GM21737 (cell line): ENCODE data around the gene WRNIP1.
"Not testable (repeated sequence)": the region's sequence is repeated elsewhere in the genome, so short reads cannot be mapped to it uniquely, and the experiment has no call there.

Source experiments
- ATAC-seq: cut with Tn5 transposase; IDR thresholded peaks from one replicate; pipeline ENCODE4 v1.9.1; 2021; ENCODE audit warnings: mild to moderate bottlenecking, moderate library complexity; ENCODE audit not compliant: unreplicated experiment

WRNIP1 gene

DNA sequence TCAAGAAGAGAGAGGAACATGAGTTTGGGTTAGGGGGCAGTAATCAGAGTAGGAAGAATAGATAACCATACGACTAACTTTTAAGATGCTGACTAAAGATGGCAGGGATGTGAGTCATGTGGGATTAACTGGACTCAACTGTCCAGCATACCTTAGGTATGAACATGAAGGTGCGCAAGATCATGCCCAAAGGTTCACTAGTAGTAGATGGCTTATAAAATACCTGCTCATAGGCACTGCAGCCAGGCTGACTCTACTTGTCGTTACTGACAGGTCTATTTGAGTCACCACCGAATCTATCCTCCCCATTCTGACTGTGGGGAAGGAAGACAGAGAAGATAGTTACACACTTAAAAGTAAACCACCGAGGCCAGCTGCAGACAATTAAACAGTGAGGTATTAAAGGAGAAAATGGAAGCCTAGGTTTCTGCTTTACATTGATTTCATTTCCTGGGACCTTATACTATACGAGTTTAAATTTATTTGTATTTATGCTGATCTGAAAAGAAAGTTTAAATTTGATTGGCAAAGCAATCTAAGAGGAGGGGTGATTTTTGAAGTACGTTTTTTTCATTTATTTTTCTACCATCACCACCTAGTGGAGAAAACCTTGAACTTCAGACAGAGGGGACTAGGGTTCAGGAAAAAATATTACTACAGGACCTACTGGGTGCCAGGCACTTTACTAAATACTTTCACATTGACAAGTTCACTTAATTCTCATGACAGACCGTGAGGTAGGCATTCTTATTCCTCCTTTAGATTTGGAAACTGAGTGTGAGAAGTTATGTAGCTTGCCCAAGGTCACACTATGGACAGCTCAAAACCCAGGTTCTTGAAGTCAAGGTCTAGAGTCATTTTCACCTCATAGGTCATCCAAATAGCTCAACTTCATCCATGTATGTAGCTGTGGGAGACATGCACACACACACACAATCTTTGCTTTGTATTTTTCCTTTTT, 4.0 kb upstream of the WRNIP1 start:
- no peak for ATAC-seq

DNA sequence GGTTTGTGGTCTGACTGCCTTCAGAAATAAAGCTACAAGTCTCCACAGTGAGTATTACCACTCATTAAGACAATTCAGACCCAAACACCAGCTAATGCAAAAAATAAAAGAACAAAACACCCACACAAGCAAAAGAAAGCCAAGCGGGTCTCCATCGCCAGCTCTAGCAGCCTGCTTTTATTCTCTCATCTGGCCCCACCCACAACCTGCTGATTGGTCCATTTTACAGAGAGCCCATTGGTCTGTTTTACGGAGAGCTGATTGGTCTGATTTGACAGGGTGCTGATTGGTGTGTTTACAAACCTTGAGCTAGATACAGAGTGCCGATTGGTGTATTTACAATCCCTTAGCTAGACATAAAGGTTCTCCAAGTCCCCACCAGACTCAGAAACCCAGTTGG, 2.3 kb upstream of the WRNIP1 start:
- not testable (repeated sequence) for ATAC-seq

DNA sequence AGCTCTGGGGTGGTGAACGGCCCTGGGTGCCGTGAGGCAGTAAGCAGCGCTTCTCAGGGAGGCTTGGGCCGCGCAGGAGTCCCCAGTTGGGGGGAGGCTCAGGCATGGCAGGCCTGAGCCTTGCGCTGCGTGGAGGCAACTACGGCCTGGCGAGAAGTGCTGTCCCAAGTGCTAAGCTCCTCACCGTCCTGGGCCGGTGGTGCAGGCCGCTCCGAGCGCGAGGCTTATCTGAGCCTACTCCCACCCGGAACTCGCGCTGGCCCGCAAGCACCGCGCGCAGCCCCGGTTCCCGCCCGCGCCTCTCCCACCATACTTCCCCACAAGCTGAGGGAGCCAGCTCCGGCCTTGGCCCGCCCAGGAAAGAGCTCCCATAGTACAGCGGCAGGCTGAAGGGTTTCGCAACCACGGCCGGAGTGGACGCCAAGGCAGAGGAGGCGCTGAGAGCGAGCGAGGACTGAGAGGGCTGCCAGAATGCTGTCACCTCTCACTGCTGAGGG, 1.8 kb upstream of the WRNIP1 start:
- no peak for ATAC-seq

DNA sequence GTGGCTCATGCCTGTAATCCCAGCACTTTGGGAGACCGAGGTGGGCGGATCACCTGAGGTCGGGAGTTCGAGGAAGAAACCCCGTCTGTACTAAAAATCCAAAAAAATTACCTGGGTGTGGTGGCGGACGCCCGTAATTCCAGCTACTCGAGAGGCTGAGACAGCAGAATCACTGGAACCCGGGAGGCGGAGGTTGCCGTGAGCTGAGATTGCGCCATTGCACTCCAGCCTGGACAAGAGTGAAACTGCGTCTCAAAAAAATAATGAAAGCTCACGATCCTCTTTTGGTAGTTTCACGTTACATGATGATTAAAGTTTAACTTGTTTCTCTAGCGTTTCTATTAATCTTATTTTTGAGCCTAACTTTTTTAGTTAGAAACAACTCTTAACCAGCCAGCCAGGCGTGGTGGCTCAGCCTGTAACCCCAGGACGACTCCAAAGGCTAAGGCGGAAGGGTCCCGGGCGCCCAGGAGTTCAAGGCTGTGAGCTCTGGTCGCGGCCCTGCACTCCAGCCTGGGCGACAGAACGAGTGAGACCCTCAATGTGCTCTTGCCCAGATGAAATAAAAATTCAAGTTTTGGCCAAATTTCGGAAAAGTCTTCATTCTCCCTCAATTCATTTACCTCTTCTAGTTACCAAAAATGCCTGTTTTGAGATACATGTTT, 1.2 kb upstream of the WRNIP1 start:
- ATAC-seq = no peak

DNA sequence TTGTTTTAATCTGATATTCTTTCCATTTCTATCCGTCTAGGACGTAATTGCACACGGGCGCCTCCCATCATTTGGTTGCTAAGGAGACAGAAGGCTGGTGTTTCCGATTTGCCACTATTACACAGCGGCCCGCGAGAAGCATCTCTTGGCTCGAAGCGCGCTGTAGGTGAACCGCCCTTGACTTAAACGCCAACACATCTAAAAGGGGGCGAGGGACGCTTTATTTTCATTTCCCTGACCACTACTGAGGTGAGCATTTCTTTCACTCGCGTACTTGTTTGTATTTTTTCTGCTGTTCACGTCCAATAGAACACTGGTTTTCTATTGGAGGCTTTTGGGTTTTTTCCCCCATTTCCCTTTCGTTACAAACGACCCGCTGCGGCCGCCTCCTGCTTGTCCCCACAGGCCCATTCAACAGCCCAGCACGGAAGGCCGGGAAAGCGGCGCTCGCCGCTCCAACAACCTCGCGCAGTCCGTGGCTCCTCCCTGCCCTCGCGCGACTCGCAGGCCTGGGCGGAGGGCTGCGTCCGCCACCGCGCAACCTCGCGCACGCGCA, 505 bp upstream of the WRNIP1 start:
- peak; percentile 52 for ATAC-seq

DNA sequence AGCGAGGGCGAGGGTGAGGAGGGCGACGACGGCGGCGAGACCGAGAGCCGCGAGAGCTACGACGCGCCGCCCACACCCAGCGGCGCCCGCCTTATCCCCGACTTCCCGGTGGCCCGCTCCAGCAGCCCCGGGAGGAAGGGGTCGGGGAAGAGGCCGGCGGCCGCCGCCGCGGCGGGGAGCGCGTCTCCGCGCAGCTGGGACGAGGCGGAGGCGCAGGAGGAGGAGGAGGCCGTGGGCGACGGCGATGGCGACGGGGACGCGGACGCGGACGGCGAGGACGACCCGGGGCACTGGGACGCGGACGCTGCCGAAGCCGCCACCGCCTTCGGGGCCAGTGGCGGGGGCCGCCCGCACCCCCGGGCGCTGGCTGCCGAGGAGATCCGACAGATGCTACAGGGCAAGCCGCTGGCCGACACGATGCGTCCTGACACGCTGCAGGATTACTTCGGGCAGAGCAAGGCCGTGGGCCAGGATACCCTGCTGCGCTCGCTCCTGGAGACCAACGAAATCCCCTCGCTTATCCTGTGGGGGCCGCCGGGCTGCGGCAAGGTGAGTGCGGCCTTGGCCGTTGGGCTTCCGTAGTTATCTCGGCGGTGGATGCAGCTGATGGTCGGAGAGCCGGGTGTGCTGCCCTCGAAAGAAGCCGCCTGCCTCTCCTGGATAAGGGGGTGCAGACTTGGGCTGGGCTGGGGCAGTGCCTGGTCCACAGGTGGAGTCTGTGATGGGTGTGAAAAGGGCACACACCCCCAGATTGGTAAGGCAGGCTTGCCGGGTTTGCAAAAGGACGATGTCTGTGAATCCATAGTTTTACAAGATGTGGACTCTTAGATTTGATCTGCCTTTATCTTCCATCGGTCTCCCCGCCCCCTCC, 938 bp downstream of the WRNIP1 start:
- peak; percentile 25 for ATAC-seq

DNA sequence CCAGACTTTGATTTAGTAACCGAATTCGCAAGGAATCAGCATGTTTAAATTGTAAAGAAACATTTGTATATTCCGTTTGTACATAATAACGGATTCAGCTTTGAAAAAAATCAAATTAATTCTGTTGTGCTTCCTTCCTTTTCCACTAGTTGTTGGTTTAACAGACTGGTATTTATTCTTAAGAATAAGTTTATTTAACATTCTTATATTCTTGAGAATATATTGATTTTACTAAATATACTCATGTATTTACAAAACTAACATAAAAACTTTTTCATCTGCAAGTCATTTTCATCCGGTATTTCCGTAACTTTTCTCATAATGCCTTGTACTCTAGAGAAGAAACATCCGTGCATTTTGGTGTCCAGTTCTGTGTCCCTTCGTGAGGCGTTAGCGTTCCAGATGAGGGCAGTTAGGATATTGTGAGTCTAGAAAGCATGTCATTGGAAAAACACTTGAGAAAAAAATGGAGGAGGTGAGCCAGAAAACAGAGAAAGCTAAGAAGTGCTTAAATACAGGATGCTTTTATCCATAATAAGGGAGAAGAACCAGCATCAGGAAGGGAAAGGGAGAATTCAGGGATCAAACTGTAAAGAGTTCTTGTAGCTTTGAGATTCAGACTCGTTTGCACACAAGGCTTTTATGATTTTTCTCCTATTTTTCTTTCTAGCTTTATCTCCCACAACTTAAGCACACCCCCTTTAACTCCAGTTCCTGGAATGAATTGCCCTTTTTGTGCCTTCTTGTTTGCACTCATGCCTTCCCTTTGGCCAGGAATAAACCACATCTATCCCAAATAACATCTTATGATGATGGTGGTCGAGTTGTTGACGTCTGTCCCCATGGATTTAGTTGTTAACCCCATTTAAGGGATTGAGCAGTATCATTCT, 1.8 kb downstream of the WRNIP1 start:
- no peak for ATAC-seq

DNA sequence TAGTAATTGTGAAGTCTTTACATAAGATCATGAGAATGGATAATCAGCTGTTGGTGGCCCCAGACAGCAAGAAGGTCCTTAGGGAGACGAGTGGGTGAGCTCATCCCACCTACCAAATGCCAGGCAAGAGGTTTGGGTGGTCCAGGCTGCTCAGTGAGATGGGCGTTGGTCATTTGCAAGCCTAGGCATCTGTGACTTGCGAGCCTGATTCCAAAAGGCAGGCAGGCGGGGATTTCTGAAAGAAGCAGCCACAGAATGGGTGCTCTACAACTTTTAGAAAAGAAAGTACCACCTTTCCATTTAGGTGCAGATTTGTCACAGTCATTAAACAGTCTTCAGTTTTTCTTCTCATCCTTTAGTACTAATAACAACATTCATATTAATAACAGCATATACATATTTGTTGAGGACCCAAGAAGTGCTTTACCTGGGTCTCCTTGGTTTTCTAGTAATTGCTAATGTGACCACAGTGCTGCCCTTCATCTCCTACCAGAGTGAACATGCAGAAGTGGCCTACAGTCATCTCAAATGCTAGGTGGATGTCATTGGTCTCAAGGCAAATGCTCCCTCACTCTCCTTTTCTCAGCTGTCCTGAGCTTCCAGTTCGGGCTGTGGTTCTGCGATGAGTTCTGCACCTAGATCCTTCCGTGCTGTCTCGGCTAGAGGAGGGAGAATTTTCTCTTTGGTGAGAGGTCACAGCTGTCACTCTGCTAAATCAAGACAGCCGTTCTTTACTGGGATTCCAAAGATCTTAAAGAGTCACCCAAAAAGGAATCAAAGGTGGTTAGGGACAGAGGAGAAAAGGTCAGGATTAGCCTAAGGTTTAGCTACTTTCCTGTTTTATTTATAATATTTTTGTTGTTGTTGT, 2.7 kb downstream of the WRNIP1 start:
- ATAC-seq = no peak

DNA sequence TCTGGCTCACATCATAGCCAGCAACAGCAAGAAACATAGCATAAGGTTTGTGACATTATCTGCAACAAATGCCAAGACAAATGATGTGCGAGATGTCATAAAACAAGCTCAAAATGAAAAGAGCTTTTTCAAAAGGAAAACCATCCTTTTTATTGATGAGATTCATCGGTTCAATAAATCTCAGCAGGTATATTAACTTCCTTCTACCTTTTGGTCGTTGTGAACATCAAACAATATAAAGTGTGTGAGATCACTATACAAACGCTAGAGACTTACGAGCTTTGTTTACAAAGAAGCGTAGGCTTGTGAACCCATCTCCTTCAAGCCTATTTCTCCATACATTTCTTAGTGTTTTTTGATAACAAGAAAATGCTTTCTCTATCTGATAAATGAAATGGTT, 3.5 kb downstream of the WRNIP1 start:
- no peak for ATAC-seq

DNA sequence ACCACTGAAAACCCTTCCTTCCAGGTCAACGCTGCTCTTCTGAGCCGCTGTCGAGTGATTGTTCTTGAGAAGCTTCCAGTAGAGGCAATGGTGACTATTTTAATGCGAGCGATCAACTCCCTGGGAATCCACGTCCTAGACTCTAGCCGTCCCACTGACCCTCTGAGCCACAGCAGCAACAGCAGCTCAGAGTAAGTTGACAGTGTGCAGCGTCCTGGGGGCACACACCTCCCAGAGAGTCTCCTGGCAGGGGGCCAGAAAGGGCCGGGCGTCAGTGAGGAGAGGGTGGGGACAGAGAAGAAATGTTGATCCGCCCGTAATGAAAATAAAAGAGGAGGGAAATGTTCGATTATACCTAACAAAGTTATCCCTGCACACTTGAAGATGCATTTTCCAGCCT, 5.0 kb downstream of the WRNIP1 start:
- ATAC-seq = no peak

DNA sequence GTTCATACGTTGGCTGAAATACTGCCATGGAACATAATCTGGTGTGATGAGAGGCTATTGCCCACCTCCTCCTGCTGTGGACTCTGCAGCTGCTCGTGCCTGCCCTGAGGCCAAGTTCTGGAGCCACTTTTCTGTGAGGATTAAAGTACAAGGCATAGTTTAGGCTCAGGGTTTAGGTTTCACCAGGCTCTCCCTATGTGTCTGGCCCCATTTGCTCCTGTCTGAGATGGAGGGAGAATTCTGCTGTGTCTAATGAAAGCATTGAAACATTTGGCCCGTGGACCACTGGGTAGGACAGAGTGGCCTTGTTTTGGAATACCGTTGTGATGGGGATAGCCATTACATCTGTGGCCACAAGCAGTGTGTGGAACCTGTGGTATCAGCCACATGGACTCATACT, 5.9 kb downstream of the WRNIP1 start:
- no peak for ATAC-seq

DNA sequence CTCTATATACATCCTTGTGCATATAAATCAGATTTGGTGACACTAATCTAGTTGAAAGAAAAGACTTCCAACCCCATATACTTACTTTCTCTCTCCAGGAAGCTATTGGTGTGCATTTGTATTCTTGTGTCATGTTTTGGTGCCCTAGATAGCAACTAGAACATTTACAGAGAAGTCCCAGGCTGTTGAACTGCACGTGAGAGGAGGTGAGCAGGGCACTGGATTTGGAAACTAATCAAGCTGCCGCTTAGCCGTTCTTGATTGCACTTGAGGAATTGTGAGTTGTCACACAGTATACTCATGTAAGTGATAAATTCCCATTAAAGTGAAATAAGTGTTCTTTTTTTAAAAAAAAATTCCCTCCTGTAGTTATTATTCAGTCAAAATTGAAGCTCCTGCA, 7.6 kb downstream of the WRNIP1 start:
- ATAC-seq = no peak

DNA sequence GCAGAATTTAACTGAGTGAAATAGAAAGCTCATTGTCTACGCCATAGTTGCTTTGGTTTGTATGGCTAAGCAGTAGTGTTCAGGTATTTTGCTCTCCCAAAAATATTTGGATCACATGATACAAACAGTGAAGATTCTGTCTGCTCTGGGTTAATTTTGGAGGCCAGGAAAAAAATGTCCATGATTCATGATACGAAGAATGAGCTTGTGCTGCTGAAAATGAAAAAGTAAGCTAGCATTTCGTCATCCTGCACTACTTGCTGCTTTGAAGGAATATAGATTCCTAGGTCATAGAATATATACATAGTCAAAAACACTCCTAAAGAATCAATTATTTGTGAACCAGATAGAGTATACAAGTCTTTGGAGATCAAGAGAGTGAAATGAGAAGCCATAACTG, 8.3 kb downstream of the WRNIP1 start:
- no peak for ATAC-seq

DNA sequence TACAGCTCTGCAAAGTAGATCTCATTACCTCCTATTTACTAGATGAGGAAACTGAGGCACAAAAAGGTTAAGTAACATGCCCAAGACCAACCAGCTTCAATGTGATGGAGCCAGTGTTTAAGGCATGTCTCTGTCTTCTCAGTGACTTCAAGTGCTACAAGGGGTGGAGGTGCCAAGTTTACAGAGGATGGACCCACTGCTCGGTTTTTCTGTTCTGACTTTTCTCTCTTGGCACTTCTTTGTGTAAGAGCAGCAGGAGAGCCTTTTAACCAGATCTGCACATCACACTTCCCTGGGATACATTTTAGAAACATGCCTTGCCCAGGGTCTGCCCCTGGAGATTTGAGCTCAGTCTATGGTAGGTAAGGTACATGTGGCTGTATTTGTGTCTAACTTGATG, 9.8 kb downstream of the WRNIP1 start:
- no peak for ATAC-seq

DNA sequence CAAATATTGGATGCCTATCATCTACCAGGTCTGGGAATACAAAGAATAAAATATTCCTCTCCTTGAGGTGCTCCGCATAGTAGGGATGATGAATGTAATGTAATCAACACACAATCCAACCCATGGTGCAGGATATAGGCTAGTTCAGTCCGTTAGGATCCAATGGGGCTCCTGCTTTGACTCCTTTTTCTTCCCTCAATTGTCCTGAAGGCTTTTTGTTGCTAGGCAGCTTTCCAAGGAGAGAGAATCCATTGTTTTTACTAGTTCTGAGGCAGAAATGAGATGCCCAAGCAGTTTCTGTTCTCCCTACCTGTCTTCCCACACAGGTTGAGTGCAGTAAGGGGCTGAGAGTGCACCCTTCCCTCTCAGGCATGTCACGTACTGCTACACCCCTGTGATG, 12.1 kb downstream of the WRNIP1 start:
- no peak for ATAC-seq

DNA sequence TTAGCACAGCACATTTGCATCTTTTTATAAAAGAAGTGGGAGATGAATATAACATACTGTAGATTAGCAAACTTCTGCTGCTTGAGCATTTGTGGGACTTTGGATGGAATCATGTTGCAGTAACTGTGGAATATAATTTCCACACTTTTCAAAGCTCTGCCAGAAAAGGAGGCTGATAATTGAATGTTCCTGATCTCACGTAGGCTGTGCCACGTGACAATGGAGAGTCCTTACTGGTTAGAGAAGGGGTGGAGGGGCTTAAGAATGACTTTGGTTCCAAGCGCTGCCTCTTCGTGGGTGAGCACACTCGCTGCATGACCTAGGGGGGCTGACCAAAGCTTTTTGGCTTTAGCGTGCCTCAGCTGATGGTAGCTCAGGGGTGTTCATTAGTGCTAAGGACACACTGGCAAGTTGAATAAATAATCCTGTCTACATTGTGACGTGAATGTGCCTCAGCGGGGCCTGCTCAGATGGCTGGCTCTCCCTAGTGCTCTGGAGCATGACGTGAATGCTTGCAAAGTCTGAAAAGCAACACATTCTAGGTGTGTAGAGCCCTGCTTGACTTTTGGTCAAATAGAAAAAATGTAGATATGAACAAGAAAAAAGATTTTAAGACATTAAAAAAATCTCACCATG, 15.0 kb downstream of the WRNIP1 start:
- no peak for ATAC-seq

DNA sequence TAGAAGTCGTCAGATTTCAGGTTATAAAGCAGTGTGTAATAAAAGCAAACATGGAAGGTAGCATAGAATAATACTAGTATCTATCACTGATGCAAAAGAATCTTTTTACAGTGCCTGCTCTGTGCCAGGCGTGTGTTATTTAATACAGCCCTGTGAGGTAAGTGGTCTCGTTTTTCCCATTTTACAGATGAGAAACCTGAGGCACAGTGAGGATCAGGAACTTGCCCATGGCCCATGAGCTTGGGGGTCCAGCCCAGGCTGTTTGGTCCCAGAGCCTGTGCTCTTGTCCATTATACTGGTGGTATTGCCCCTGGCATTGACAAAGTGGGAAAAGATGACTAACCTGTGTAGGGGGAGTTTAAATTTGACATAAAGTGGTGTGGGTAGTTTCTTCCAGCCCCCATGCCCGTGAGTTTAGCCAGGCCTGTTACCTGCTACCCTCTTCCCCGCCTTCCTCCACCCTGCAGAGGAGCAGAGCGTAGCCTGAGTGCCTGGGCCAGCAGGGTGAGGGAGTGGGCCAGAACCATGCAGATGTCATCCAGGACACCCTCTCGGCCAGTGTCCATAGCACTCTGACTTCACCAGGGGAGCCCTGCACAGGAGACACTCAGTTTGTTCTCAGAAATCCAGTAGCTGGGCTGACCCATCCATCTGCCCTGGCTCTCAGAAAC, 16.6 kb downstream of the WRNIP1 start:
- ATAC-seq = no peak

DNA sequence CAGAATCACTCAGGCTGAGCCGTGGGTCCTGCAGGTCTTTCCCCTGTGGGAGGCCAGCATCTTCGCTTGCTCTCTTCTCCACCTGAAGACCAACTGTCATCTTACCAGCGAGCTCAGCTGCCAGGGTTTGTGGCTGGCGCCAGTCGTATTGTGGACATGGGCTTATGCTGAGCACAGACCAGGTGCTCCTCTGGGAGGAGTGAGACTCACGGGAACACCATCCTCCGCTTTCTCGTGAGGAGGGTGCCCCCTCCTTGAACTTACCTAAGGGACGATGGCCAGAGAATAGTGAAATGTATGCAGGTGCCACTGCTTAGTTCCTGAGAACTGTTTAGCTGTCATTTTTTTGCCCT, 17.1 kb downstream of the WRNIP1 start:
- ATAC-seq = no peak
